ENCODE measurements around the gene STXBP5.
A peak's percentile ranks its signal among the peaks of the same experiment; 100 is the strongest.

Gene STXBP5

GRCh38 chr6:147179809-147180208 is 24.4 kb upstream of the STXBP5 start:
- no peak for FAIRE-seq

DNA sequence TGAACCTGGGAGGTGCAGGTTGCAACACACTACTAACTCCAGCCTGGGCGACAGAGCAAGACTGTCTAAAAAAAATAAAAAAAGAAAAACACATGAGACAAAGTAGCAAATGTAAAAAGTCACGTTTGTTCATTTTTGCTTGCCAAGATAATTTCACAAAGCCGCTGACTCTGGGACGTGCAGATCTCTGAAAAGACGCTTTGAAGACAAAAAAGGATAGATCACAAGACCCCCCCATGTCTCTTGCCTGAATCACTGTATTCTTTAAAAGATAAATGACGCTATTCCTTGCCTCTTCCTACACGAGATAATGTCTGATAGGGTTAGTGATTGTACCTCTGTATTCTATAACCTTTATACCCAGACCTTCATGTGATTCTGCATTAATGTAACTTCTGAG is 23.3 kb upstream of the STXBP5 start:
- FAIRE-seq, result no peak

GRCh38 chr6:147184379-147184778 is 19.8 kb upstream of the STXBP5 start:
- peak; percentile 36 for FAIRE-seq

- FAIRE-seq, result no peak
These were observed 19.0 kb upstream of the STXBP5 start for GRCh38 chr6:147185216-147185615.

DNA sequence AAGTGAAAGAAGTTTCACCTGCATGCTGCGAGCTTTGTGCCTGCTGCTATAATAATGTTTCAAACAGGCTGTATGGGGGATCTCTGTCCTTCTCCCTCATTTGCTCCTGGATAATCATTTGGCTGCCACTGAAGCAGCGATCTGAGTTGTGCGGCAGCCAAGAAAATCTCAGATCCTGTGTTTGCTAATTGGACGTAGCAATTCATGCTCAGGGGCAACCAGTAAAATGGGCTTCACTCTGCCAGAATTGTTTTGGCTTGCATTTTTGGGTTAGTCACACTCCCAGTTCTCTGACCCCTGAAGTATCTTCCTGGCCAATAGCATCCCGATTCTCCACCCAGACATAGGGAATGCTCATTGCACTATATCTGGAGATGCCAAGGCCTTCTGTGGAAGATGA is 13.7 kb upstream of the STXBP5 start:
- no peak for FAIRE-seq

DNA sequence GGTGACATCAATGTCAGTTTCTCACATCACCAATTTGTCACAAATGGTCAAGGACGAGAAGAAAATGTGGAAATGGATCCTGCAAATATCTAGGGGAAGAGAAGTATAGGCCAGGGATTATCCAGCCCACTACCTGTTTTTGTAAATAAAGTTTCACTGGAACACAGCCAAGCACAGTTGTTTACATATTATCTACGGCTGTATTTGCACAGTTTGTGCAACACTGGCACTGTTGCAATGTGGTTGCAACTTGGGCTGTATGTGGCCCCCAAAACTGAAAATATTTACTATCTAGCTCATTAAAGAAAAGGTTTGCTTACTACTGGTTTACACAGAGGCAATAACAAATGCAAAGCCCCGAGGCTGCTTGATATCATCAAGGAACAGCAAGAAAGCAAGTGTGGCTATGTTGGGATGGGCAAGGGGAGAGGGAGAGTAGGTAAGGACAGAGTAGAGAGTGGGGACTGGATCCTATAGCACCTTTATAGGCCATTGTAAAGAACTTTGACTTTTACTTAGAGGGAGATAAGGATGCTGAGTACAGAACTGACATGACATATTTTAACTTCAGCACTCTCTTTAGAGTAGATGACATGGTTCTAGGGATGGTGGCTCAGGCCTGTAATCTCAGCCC is 11.8 kb upstream of the STXBP5 start:
- no peak for FAIRE-seq

DNA sequence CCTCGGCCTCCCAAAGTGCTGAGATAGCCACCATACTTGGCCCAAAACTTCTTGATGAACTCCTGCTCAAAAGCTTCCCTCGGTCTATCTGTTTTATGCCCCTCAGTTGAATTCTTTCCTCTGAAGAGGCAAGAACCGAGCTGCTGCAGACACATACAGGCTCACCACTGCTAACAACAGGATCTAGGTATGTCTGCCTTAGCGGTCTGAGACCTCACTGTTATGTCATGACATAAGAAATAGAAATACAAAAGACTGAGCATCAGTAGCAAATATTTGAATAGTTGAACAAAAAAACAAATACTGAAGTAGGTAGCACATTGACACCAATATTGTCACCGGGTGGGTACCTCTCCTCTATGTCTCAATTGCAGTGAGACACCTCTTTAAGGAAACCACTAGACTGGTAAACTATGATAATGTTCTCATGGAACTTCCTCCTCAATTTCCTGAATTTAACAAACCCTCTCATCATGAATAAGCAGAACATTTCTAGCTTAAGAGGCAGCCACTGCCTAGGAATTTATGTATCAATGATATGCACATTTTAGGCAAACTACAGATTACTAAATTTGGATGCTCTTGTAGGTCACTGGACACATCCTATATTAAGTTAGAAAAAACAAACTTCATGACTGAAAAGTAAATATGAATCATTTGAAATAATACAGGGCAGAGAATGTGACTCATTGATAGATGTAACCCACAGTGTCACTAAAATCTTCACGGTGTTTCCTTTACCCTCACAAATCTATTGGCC is 9.4 kb upstream of the STXBP5 start:
- no peak for FAIRE-seq

DNA sequence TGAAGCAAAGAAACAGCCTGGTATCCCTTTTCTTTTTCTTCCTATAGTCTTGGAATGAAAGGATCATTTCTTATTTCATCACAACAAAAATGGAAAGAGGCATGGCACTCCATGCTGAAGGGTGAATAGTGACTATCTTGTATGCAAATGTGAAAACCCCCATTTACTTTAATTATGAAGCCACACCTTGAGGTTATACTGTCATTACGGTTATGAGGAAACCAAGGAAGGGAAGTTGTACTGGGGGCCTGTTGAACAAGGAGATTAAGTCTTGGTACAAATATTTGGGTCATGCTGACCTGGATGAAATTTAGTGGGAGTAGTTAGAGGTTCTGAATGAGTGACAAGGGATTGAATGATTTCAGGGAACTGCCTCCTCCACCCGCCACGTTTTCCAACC is 8.7 kb upstream of the STXBP5 start:
- no peak for FAIRE-seq

DNA sequence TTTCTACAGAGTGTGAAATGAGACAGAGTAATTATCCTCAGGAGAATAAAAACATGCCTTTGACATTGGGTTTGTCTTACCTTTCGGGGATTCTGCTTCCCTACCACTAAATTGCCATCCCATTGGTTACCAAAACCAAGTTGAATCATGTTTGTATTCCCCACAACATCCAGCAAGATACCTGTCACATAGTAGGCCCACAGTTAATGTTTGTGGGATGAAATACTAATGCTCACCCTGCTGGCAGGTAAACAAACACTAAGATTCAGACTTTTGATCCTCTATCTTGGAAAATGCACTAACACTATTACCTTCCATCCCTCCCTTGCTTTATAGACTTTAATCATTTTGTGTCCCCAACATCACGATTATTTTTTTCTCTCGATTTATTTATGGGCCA is 8.2 kb upstream of the STXBP5 start:
- no peak for FAIRE-seq

- FAIRE-seq, result peak; percentile 58
These were observed 3.5 kb upstream of the STXBP5 start for GRCh38 chr6:147200711-147201110.

DNA sequence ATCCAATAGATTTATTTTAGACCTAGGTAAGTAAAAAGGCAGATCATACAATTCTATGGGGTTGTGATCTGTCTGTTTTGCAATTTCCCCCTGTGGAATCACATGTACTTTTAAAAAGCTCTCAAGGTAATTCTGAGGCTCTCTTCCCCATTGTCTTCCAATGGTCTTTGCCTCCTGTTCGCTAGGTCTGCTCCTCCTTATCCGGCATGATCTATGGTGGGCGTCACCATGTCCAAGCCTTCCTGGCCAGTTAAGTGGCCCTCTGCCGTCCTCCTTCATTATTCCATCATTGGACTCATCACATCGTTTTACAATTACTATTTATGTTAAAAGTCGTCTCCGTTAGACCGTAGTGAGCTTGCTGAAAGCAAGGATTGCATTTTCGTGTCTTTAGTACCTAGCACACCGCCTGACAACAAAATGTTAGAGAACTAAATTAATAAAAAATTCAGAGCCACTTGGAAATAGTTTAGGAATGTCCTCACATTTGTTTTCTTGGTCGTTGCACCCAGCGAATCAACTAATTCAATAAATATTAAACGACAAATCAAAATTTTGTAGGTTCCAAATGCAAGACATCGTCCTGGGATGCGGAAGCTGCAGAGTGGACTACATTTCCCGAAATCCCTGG is 2.2 kb upstream of the STXBP5 start:
- FAIRE-seq, result no peak

DNA sequence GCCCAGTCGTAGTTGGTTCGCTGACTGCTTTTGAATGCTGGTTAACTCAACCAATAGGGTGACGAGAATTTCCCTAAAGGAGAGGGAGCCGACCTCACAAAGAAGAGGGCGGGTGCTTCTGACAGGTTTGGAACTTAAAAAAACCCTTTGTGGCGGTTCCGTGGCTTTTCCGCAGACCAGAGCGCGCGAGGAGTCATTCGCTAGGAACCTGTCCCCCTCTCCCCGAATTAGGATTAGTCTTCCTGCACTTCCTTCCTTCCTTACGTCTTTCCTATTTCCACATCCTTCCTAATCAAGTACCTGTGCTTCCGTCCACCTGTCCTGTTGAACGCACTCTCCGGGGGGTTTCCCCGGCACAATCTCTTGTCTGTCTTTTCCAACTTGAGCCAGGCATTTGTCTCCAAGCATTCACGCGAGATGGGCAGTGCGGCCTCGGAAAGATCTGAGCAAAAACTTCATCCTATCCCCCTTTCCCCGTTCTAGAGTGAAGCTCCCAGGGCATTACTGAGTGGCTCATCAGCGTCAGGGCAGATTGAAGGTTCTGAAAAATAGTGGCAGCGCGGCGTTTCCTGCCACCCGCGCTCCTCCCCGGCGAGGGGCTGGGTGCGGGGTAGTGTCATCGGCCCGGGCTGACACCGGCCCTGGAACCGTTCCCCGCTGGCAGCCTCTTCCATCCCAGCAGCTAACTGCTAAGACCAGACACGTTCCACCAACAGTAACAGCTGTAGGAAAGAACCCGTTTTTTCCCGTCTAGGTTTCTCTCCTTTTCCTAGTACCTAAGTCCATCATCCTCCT is 1.5 kb upstream of the STXBP5 start:
- FAIRE-seq, result peak; percentile 98

- FAIRE-seq, result no peak
These were observed 732 bp upstream of the STXBP5 start for GRCh38 chr6:147203311-147204059.

GRCh38 chr6:147204843-147205311 is 660 bp downstream of the STXBP5 start:
- no peak for FAIRE-seq

DNA sequence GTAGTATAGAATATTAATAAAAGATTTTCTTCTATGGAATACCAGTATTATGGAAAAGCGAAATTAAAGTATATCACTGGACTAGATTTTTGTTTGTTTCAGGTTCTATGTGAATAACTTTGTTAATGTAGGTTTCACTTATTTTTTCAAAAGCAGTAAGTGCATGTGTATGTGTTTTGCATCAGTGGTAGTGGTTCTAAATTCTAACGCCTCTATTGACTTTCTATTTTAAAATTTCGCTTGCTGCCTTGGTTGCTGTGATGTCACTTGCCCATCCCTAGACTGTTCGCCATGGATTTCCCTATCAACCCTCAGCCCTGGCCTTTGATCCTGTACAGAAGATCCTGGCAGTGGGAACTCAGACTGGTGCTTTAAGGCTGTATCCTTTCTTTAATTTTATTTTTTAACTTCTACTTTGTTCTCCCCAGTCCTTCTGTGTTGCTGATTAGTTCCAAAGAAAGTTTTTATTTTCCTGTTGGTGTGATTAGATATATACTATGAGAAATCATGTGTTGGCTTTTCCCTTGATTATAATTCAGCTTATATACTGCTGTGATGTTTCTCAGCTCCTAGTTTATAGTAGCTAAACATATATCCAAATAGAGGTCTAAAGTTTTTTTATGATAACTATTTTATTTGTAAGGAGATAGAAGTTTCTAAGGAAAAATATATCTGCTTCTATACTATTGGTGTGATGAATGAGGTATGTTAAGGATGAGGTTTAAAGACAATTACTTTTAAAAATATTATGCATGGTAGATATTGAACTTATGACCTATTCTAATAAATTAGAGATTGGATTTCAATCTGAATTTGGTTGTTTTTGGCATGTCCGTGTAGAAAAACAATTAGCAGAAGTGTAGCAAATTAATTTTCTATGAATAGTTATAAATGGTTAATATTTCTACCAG is 1.7 kb downstream of the STXBP5 start:
- peak; percentile 34 for FAIRE-seq

- FAIRE-seq, result peak; percentile 6
These were observed 3.1 kb downstream of the STXBP5 start for GRCh38 chr6:147207351-147207750.

DNA sequence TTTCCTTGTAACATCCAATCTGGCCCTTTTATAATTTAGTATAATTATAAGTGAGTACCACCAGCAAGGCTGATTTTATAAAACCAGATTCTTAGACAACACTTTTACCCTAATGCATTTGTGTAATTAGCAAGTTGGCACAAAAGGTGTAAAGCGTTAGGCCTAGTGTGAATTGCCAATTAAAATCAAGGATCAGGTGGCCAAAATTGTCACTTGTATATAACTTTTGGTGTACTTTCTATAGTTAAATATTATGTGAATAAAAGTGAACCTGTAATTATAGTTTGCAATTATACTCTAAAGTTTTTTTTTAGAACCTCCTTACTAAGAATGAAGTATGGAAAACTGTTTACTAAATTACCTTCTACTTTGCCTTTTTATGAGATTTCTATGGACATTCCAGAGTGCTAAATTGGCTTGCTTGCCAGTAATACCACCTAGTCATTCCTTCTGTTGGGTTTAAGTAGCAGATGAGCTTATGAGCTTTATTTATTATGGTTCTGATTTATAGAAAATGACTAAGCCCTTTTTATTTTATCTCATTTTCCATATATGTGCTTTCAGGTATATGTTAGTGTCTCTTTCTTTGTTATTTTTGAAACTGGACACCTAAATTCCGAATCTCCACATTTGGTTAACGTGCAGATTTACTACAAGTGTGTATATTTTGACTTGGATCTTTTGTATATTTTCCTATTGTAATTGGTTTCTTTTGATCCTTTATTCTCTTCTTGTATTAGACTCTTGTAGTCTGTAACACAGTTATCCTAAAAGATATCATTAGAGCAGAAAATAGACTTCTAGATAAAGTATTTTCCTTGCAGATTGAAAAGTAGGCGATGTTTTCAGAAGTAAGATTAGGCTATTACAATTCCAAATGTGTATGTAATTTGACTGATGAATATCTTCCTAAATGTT is 3.9 kb downstream of the STXBP5 start:
- peak; percentile 79 for FAIRE-seq

DNA sequence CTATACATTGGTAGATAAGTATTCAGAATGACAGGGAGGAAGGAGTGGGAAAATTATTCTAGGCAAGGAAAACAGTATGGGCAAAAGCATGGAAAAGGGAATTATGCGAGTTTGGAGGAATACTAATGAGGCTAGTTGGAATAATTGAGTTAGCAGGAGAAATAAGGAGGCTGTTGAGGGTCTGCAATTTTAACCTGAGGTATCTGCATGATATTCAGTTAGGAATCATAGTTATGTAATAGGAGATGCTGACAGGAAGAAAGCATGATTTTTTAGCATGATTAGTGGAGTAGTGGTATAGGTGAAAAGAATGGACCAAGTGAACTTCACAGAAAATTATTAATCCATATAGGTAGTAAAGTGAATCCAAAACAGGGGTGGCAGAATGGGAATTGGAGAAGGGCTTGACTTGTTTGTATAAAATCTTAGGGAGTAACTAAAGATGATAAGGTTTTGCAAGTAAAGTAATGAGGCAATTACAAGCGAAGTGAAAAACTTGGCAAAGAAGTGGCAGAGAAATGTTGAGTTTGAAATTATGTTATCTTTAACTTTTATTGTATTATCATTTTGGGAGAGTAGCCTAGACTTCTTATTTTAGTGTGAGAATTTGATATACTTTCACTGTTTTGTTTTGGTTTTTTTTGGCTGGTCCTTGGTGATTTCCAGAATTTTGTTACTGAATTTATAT is 5.7 kb downstream of the STXBP5 start:
- FAIRE-seq, result no peak

GRCh38 chr6:147211349-147211748 is 7.1 kb downstream of the STXBP5 start:
- FAIRE-seq, result peak; percentile 60

DNA sequence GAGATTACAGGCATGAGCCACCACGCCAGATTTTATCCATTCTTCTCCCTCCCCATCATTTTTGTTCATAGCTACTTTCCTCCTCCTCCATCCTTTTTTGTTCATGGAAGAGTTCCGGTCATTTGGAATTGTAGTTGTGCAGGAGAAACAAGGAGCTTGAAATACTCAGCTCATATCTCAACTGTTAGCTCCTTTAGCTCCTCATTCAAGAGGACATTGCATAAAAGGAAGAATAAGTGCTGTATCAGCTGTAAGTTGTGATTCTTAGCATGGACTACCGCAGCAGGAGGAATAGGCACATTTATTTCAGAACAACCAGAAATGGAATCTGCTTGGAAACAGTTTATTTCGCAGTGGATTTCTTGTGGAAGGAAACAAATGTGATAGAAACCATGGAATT is 7.6 kb downstream of the STXBP5 start:
- no peak for FAIRE-seq
